Fibroblast of skin of abdomen (primary cell): Measurements from ENCODE around the gene TLE4. TPM values are rescaled to one million over a fixed set of nuclear protein-coding genes. Genes with fewer than 3 reads are reported as not detected.
"Not testable (repeated sequence)": the region's sequence is repeated elsewhere in the genome, so short reads cannot be mapped to it uniquely, and the experiment has no call there.

Source experiments
- DNase-seq: peaks from one replicate; pipeline ENCODE4 v3.0.0-alpha.2; 2013
- polyA plus RNA-seq, 2 experiments: library from polyadenylated mRNA; unstranded; fragments of 120-200 nt; gene quantifications; one replicate each; pipeline ENCODE4 v1.2.1, GENCODE V29; 2013; ENCODE audit not compliant: insufficient read length in 2 of 2

The TLE4 gene
- 55.5 TPM for polyA plus RNA-seq (2013, experiment 1 of 2; ENCODE audit: insufficient read length)
- 49.2 TPM for polyA plus RNA-seq (2013, experiment 2 of 2; ENCODE audit: insufficient read length)

GRCh38 chr9:79571309-79572031 lies at the start of gene TLE4:
TSS of gene TLE4 (plus strand) at chr9:79571965. CDS start at chr9:79572791, 826 bp downstream.
- peak; percentile 100 for DNase-seq

GRCh38 chr9:79522793-79523192 lies 49.0 kb upstream of the TLE4 start:
- DNase-seq: no peak

- peak; percentile 30 for DNase-seq
Measured at GRCh38 chr9:79524266-79524665, 47.5 kb upstream of the TLE4 start.

GRCh38 chr9:79526149-79526672 lies 45.6 kb upstream of the TLE4 start:
- no peak for DNase-seq

GRCh38 chr9:79535534-79535933 lies 36.2 kb upstream of the TLE4 start:
- DNase-seq: no peak

- no peak for DNase-seq
Measured at GRCh38 chr9:79537838-79538237, 33.9 kb upstream of the TLE4 start.

- no peak for DNase-seq
Measured at GRCh38 chr9:79542735-79543620, 28.8 kb upstream of the TLE4 start.

GRCh38 chr9:79544375-79544774 lies 27.4 kb upstream of the TLE4 start:
- DNase-seq: not testable (repeated sequence)

GRCh38 chr9:79551586-79551985 lies 20.2 kb upstream of the TLE4 start:
- DNase-seq: no peak

- no peak for DNase-seq
Measured at GRCh38 chr9:79551994-79552393, 19.8 kb upstream of the TLE4 start.

- DNase-seq: no peak
Measured at GRCh38 chr9:79555474-79556089, 16.2 kb upstream of the TLE4 start.

GRCh38 chr9:79559495-79560181 lies 12.1 kb upstream of the TLE4 start:
- DNase-seq: no peak

- no peak for DNase-seq
Measured at GRCh38 chr9:79562749-79563386, 8.9 kb upstream of the TLE4 start.

GRCh38 chr9:79564105-79564504 lies 7.7 kb upstream of the TLE4 start:
- DNase-seq: no peak

GRCh38 chr9:79565245-79565644 lies 6.5 kb upstream of the TLE4 start:
- DNase-seq: no peak

- DNase-seq: no peak
Measured at GRCh38 chr9:79567671-79568098, 4.1 kb upstream of the TLE4 start.

- DNase-seq: no peak
Measured at GRCh38 chr9:79568337-79569101, 3.2 kb upstream of the TLE4 start.

- no peak for DNase-seq
Measured at GRCh38 chr9:79569814-79570447, 1.8 kb upstream of the TLE4 start.

GRCh38 chr9:79570448-79571308 lies 1.1 kb upstream of the TLE4 start:
- DNase-seq: peak; percentile 55
